GM21576 (cell line): Measurements from ENCODE around the gene DOK5.

Experiments
- ATAC-seq: cut with Tn5 transposase; IDR thresholded peaks from one replicate; pipeline ENCODE4 v1.9.1; 2021; ENCODE audit warnings: mild to moderate bottlenecking, moderate library complexity; ENCODE audit not compliant: unreplicated experiment

DOK5 gene

GRCh38 chr20:54680872-54681619 is 205.7 kb downstream of the DOK5 start:
- ATAC-seq: no peak

- ATAC-seq: no peak
Observed at GRCh38 chr20:54681869-54682268, 206.5 kb downstream of the DOK5 start.

GRCh38 chr20:54688476-54688875 is 213.1 kb downstream of the DOK5 start:
- no peak for ATAC-seq

- no peak for ATAC-seq
Observed at GRCh38 chr20:54690323-54690722, 214.9 kb downstream of the DOK5 start.

- no peak for ATAC-seq
Observed at GRCh38 chr20:54691327-54691726, 215.9 kb downstream of the DOK5 start.

GRCh38 chr20:54692168-54692887 is 216.9 kb downstream of the DOK5 start:
- ATAC-seq: no peak

- ATAC-seq: no peak
Observed at GRCh38 chr20:54694516-54694915, 219.1 kb downstream of the DOK5 start.

- no peak for ATAC-seq
Observed at GRCh38 chr20:54698373-54698772, 223.0 kb downstream of the DOK5 start.
